GM23338 (cell line): Measurements from ENCODE around the gene TMEM236.
A peak's percentile ranks its signal among the peaks of the same experiment; 100 is the strongest.

Experiments used
- CREB1 ChIP-seq: fragments of 250-450 bp; sonication (Bioruptor Pico); IDR thresholded peaks from 2 replicates; pipeline ENCODE4 v1.5.0; 2020; ENCODE audit warnings: low read depth, mild to moderate bottlenecking, moderate library complexity
- CTCF ChIP-seq, 2 experiments: fragments of 200-600 bp in 1 of 2; sonication (generic) in 1 of 2; conservative IDR thresholded peaks; 2 replicates each; pipeline versions ENCODE4 v1.5.1 to v1.6.1; 2016 to 2017; ENCODE audit warnings: antibody characterized with exemption in 2 of 2, low read depth in 2 of 2, mild to moderate bottlenecking in 2 of 2, moderate library complexity in 1 of 2
- ETS1 ChIP-seq: IDR thresholded peaks from 2 replicates; pipeline ENCODE4 v1.6.1; 2016; ENCODE audit warnings: antibody characterized with exemption
- EZH2 ChIP-seq: fragments of 200-600 bp; sonication (generic); IDR thresholded peaks from one replicate; pipeline ENCODE4 v1.8.0; 2017; ENCODE audit warnings: antibody characterized with exemption, mild to moderate bottlenecking, low read depth; ENCODE audit not compliant: unreplicated experiment
- EZH2phosphoT487 ChIP-seq: fragments of 200-600 bp; sonication (generic); IDR thresholded peaks from one replicate; pipeline ENCODE4 v1.8.1; 2018; ENCODE audit warnings: antibody characterized with exemption; ENCODE audit not compliant: unreplicated experiment
- JUNB ChIP-seq: IDR thresholded peaks from one replicate; pipeline ENCODE4 v1.6.1; 2016; ENCODE audit warnings: antibody characterized with exemption; ENCODE audit not compliant: unreplicated experiment
- NANOG ChIP-seq: IDR thresholded peaks from 2 replicates; pipeline ENCODE4 v1.6.1; 2016; ENCODE audit warnings: antibody characterized with exemption, borderline replicate concordance
- POLR2AphosphoS5 ChIP-seq: IDR thresholded peaks from 2 replicates; pipeline ENCODE4 v1.6.1; 2016; ENCODE audit warnings: antibody characterized with exemption, low read depth
- REST ChIP-seq: IDR thresholded peaks from one replicate; pipeline ENCODE4 v1.6.1; 2018; ENCODE audit warnings: antibody characterized with exemption; ENCODE audit not compliant: unreplicated experiment
- STAT1 ChIP-seq: IDR thresholded peaks from one replicate; pipeline ENCODE4 v1.6.1; 2016; ENCODE audit warnings: antibody characterized with exemption; ENCODE audit not compliant: unreplicated experiment
- ZNF114 ChIP-seq: fragments of 250-450 bp; sonication (Bioruptor Pico); IDR thresholded peaks from 2 replicates; pipeline ENCODE4 v1.5.0; 2020; ENCODE audit warnings: mild to moderate bottlenecking, moderate library complexity
- ZNF462 ChIP-seq: fragments of 250-450 bp; sonication (Bioruptor Pico); IDR thresholded peaks from 2 replicates; pipeline ENCODE4 v1.5.0; 2020; ENCODE audit warnings: mild to moderate bottlenecking, moderate library complexity

- TF ChIP-seq CTCF (conservative IDR thresholded peaks at IDR 0.05; ENCODE audit: low read depth in 2 of 2): peak in 1 of 2 experiments; percentile 22; a peak in 2 of 4 replicates
- no peak for TF ChIP-seq POLR2AphosphoS5
- TF ChIP-seq EZH2phosphoT487: no peak
- TF ChIP-seq EZH2: no peak
- TF ChIP-seq CREB1 (CRISPR knock-in tag): no peak
- TF ChIP-seq REST: no peak
- no peak for TF ChIP-seq ZNF462 (CRISPR knock-in tag)
- no peak for TF ChIP-seq ETS1
- no peak for TF ChIP-seq STAT1
- no peak for TF ChIP-seq ZNF114 (CRISPR knock-in tag)
- no peak for TF ChIP-seq JUNB
- TF ChIP-seq NANOG: no peak
These were observed 35.3 kb downstream of the TMEM236 start for GRCh38 chr10:17787087-17787961.
